ENCODE results near the gene TNS1.
A peak's percentile ranks its signal among the peaks of the same experiment; 100 is the strongest.

The TNS1 gene

DNA sequence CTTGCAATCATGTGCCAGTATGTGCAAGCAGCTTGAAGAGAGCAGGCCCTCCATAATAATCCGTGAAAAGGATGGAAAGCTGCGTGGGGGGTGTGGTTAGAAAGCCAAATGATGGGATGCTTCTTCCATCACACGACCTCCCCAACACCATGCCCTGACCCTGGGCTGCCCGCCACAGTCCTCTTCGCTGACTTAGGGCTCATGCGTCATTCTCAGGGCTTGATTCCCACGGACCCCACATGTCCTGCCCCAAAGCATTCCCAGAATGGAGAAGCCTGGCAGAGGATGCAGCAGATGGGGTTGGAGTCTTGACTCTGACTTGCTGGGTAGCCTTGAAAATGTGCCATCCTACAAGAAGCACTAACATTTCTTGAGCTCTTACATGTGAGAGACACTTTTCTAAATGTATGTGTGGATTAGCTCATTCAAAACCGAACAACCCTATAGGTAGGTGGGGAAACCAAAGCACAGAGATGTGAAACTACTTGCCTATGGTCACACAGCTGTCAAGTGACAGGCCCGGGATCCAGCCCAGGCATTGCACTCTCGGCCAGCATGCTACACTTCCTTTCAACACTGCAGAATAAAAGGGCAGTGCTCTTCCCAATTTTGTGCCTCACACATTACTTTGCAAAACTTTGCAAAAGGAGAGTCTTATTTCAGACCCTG lies 3.7 kb downstream of the TNS1 start:
- no peak for DNase-seq (ENCODE audit: low read depth)

DNA sequence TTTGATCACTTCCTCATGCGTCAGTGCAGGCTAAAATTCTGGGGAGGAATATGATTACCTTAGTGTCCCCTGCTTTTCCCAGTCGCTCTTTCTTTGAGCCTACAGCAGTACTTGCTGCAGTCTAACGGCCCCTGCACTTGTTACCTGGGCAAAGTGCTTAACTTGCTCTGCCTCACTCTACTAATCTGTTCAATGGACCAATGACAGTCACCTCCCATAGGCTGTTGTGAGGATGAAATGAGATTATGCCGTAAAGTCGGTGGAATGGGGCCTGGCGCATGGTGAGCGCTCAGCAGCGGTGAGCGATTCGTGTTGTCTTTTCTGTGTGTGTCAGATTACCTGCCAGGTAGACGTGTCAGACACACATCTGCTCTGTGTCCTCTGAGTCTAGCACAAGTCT lies 5.3 kb downstream of the TNS1 start:
- DNase-seq (ENCODE audit: low read depth): no peak

DNA sequence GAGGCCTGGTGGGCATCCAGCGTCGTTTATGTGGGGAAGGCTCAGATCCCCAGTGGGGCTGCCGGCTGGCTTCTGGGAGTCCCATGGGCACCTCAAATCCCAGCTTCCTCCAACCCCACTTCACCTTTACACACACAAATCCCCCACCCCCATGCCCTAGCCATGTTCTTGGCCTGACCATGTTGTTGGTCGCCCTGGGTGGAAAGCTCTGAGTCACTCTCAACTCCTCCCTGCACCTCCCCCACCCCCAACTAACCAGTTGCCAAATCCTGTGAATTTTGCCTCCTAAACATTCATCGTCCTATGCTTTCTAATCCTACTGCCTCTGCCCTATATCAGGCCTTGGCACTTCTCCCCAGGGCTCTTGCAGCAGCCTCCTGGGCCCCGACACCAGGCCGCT lies 6.4 kb downstream of the TNS1 start:
- DNase-seq (ENCODE audit: low read depth): peak; percentile 81

DNA sequence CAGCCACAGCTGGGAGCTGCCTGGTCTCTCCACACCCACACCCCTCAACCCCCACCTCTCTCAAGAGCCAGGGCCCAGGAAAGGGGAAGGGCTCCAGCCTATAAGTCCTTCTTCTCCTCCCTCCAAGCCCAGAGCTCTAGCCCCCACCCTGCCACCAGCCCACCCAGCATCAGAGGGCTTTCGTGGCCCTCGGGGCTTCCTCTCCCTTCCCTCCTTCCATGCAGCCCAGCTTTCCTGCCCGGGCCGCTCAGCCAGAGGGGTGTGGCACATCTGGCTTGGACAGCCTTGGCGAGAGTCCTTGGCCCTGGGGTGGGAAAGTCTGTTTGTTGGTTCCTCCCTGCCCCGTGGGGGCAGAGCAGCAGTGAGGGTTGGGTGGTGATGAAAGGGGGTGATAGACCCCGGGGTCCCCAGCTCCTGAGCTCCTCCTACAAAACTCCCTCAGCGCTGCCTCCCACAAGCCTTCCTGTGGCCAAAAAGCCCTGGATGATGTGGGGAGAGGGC lies 7.0 kb downstream of the TNS1 start:
- DNase-seq (ENCODE audit: low read depth): peak; percentile 32

DNA sequence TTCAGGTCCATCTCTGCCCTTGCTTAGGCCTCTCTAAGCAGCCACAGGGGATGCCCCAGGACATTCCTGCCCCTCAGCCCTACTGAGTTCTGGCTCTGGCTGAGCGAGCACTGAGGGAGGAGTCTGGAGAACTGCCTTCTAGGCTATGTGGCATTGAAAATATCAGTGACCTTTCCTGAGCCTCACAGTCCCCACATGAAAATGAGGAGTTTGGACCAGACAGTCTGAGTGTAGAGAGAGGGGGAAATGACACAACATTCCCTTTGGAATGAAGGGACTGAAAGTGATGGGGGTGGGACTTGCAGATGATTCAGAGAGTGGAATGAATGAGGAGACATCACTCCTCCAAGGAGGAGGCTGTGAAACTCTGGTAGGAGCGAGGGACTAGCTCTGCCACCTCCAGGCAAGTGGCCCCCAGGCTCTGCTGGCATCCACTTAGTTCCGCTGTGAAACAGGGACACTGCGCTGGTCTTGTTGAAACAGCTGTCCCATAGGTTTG lies 8.0 kb downstream of the TNS1 start:
- DNase-seq (ENCODE audit: low read depth): peak; percentile 76

DNA sequence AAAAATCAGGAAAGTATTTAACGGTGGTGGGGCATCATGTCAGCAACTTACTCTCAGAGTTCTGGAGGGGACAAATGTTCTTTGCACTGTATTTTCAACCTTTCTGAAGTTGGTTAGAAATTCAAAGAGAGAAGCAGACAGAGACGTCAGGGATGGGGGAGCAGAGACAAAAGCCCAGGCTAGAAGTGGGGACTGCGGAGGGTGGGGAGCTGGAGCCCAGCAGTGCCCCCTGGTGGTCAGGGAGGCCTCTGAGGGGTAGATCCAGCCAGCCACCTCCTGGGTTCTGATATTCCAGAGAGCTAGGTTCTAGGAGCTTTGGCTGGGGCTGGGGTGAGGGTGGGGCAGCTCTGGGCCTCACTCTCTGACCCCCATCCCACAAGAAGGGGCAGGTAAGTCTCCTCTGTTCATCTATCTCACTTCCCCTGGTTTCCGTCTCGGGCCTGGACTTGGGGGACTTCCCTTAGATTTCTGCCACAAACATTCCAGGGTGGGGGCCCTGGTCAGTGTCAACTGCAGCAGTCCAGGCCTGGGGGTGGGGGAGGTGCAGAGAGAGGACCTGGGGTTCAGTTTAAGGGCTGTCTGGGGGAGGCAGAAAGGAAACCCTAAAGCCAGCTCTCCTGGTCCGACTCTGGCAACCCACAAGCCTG lies 8.9 kb downstream of the TNS1 start:
- DNase-seq (ENCODE audit: low read depth): no peak

DNA sequence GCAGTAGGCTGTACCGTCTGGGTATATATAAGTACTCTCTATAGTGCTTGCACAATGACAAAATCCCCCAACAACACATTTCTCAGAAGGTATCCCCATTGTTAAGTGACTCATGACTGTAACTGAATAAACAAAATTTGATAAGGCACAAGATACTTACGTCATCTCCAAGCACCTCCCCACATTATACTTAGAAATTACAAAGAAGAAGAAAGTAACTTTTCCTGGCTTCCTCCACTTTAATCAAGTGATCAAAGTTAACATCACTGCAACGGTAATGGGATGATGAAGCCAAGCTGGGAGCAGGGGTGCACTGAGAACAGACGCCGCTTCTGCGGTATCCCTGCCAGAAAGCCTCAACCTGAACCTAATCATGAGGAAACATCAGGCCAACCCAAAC lies 9.7 kb downstream of the TNS1 start:
- DNase-seq (ENCODE audit: low read depth): peak; percentile 38

DNA sequence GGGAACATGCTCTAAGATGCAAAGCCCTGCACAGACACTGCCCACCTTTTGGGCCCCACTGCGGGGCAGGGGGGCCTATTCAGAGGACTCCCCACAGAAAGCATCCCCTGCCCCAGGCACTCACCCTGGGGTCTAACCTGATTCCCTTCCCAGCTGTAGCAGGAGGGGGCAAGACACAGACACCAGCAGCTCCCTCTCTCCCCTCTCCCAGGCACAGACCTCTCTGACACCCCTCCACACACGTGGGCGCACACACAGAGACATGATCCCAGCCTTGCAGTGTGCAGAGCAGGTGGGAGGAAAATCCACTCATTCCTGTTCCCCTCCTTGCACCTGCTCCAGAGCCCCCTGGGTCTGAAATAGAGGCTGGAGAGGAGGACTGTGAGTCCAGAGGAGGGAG lies 10.7 kb downstream of the TNS1 start:
- no peak for DNase-seq (ENCODE audit: low read depth)

DNA sequence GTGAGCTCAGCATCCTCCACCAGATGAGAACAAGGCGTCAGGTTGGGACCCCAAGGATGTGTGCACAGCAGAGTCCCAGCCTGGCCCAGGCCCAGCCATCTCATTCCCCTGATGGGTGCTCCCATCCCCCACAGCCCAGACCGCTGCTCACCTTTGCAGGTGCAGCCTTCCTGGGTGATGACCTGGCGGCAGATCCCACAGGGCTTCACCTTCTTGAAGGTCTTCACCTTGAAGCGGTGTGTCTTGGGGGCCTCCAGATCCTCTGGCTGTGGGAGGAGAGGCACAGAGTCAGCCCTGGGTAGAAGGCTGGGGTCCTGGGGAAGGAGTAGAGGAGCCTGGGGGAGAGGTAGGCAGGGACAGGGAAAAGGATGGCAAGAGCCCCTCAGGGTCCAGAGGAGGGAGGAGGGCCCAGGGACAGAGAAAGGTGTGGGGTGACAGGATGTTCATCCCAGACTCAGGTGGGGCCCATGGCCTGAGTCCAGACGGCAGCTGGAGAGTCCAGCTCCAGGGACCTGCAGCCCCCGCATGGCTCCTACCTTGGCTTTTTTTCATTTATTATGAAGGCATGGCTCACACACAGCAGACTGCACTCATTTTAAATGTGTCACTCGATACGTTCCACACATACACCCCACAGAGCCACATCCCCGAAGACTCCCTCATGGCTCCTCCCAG lies 11.9 kb downstream of the TNS1 start:
- DNase-seq (ENCODE audit: low read depth): no peak

DNA sequence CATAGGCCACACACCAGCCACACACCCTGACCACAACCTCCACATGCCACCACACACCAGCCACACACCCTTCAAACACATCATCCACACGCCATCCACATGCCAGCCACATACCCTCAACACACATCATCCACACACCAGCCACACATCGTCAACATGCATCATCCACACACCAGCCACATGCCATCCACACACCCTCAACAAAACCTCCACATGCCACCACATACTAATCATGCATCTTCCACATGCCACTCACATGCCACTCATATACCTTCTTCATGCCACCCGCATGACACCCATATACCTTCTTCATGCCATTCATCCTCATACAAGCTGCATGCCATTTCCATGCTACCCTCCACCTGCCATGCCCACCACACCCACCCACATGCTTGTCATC lies 12.4 kb downstream of the TNS1 start:
- no peak for DNase-seq (ENCODE audit: low read depth)

DNA sequence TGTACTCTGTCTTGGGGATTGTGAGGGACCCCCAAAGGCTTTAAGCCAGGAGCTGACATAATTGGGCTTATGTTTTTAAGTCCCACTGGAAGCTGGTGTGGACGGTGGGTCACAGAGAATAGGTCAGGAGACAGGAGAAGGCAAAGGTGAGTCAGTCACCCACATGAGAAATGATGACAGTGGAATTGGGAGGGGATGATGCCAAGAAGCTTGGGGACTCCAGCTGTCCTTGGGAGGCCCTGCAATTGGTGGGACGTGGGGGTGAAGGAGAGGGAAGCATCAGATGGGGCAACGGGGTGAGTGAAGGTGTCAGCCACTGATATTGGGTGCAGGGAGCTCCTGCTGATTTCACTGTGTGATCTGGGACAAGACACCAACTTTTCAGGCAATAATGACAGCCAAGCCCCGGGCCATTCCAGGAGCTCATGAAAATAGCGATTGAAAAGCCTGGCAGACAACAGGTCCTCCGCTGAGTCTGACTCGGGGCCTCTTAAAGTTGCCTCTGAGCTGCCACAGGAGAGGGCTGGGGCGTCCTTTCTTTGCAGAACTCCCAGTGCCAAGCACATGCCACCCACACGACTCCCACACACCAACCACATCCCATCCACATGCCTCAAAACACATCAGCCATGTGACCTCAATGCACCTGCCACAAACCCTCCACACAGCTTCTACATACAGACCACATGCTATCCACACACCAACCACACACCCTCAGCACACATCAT lies 13.4 kb downstream of the TNS1 start:
- DNase-seq (ENCODE audit: low read depth): no peak

DNA sequence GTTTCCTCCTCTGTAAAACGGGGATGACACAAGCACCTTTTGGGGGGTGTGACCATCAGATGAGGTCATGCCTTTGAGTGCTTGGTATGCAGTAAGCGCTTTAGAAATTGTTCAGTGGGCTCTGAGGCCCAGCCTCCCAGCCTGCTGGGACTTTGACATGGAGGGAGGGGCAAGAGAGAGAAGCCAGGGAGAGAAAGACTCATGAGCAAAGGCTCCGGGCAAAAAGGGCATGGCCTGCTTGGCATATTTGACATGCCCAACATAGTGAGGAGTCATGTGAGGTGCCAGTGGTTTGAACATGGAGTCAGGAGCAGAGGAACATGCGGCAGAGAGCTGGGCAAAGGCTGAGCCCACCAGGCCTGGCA lies 14.0 kb downstream of the TNS1 start:
- peak; percentile 25 for DNase-seq (ENCODE audit: low read depth)

DNA sequence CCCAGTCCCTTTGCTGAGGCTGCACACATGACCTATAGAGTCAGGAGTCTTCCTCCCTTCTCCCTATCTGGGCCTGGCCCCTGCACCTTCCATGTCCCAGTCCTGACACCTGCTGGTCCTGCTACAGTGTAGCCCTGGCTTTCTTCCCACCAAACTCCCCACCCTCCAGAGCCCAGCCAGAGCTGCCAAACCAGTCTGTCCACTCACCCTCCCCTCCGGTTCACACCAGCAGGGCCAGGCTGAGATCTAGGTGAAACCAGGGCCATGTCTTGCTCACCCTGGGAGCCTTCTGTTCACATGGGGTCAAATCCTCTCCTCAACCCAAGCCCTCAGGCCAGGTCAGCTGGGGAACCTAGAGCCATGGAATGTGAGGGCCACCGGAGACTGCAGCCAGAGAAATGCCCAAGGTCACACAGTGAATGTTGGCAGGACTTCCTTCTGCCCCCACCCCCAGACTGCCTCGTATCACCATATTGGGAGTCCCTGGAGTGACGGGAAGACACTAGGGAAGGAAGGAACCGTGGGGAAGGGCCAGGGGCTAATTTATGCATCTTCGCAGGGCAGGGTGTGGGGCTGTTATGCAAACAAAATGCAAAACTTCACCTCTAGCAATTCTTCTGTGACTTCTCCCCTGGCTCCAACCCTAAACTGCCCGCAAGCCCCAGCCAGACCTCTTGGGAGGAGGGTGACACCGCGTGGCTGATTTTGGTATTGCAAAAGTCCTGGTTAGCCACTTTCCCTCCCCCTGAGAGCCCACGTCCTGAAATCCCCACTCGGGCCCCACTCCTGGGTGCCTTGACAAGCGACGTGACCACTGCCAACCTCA lies 14.6 kb downstream of the TNS1 start:
- peak; percentile 62 for DNase-seq (ENCODE audit: low read depth)

DNA sequence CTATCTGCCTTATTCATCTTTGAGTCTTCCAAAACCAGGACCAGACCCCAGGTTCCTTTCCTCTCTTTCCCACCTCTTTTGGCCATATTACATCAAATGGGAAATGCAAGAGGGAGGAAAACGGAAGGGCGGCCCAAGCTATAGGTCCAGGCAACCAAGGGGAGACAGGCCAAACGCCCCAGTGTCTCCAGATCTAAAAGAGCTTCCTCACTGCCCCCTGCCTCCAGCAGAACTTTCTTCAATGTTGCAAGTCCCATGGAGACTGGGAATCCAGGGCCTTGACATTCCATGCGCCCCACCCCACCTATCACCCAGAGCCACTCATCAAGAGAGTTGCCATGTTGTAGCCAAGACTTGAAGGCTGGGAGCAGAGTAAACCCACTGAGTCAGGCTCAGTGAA lies 15.4 kb downstream of the TNS1 start:
- no peak for DNase-seq (ENCODE audit: low read depth)

DNA sequence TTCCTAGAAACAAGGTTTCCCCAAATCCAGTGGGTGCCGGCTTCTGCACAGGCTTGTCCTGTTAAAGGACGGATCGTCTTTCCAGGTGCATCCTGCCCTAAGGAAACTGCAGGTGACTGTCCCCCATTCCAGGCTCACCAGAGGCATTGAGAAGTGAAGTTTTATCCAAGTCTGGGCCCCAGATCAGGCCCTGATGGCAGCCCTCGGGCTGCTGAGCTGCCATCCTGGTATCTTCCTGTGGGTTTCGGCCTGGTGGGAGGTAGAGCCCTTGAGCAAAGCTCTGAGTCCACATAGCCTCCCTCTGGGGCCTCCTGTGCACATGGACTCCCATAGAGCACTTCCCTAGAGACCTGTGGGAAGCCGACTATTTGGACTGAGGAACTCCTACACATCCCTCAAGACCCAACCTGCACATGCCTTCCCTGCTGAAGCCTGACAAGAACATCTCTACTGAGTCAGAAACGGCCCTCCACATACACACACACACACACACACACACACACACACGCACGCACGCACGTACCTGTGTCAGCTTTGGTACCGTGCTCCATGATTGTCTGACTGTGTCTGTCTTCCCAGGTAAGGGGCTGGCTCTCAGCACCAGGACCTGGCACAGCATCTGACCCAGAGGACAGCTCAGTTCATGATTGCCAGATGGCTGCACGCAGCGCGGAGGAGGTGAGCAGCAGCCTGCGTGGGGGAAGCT lies 16.4 kb downstream of the TNS1 start:
- no peak for DNase-seq (ENCODE audit: low read depth)

DNA sequence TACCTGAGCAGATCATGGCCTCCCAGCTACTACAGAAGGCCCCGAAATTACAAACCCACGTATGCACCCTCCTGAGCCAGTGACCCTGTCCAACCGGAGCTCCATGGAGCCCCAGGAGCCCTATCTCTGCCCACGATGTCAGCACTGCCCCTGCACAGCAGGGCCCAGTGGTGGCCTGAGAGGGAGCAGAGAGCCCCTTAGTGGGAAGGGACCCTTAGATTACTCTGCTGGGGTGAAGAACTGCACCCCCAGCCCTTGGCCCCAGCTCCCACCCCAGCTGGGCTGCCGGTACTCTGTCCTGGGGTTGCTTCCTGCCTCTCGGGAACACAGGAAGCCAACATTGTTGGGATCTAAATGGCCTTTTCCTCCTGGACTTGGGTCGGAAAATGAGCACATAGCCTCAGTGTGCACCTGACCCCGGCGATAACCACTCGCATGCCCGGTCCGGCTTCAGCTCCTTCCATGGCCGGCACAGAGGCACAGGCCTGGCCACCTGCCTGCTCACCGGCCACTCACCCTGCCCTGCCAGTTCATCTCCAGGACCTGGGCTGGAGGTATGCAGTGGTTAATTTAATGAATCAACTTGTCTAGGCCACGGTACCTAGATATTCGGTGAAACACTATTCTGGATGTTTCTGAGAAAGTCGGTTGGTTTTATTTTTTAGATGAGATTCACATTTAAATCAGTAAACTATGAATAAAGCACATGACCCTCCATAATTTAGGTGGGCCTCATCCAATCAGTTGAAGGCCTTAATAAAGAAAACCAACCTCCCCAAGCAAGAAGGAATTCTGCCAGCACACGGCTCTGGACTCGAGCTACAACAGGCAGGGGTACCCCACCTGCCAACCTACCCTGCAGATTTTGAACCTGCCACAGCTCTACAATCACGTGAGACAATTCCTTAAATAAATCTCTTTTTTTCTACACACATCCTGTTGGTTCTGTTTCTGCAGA lies 19.2 kb downstream of the TNS1 start:
- no peak for DNase-seq (ENCODE audit: low read depth)

DNA sequence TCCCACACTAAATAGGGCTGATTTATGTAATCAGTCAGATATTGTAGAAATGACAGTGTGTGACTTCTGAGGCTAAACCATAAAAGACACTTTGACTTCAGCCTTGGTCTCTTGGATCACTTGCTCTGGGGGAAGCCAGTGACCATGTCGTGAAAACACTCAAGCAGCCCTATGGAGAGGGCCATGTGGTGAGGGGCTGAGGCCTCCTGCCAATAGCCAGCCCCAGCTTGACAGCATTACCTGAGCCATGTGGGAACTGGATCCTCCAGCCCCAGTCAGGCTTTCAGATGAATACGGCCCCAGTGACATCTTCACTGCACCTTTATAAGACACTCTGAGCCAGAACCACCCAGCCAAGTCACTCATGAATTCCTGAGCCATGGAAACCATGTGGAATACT lies 20.8 kb downstream of the TNS1 start:
- DNase-seq (ENCODE audit: low read depth): no peak

DNA sequence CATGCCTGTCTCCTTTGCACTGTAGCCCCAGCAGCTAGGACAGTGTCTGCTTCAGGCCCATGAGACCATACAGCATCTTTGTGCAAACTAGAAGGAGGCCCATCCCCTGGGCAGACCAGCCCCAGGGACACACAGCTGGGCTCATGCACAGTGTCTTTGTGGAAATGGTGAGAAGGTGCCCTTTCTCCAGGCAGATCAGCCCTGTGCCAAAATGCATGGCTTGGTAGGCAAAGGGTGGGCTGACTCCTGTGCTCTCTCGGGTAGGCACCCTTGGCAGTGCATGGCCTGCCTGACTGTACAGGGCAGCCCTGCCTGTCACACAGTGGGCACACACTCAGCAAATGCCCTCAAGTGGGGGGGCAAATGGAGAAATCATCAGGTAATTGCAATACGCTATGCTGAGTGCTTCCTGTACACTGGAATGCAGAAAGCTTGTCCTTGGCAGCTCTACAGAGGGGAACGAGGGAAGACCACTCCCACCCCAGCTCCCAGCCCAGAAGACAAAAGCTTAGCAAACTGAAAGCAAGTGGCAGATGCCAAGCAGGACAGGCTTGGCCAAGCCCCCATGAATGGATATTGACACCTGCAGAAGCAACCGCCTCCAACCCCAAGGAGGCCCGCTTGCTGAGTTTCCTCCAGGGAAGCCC lies 21.6 kb downstream of the TNS1 start:
- no peak for DNase-seq (ENCODE audit: low read depth)

DNA sequence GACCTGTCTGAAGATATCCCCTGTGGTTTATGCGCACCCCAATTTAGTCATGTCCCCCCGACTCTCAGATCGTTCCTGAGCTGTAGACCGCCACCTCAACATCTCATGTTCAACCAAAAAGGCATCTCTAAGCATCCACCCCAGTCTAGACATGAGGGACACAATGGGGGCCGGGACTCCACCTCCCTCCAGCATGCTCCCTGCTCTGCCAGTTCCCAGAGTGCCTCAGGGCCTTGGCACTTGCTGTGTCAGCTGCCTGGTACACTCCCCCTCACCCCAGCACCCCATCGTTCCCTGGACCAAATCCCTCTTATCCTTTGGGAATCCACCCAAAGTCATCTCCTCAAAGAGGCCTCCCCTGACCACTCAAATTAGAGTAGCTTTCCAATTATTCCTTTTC lies 22.2 kb downstream of the TNS1 start:
- DNase-seq (ENCODE audit: low read depth): no peak

All from fibroblast of gingiva (primary cell).